IPS DF 6.9 (cell line): ENCODE measurements around the gene PNMA8C.

Source experiments
- DNase-seq: peaks from one replicate; pipeline ENCODE4 v3.0.0-alpha.2; 2013; ENCODE audit warnings: low read depth, low spot score
- H3K27ac ChIP-seq: one replicate; pipeline ENCODE4 v1.5.1; 2013; ENCODE audit warnings: low read length, control low read depth
- H3K27me3 ChIP-seq: 2 replicates; pipeline ENCODE4 v1.6.1; 2013; ENCODE audit warnings: mild to moderate bottlenecking, low read length; ENCODE audit not compliant: control insufficient read depth, insufficient read depth
- H3K36me3 ChIP-seq: 2 replicates; pipeline ENCODE4 v1.6.1; 2013; ENCODE audit warnings: low read length; ENCODE audit not compliant: control insufficient read depth, insufficient read depth
- H3K4me1 ChIP-seq: 2 replicates; pipeline ENCODE4 v1.6.1; 2013; ENCODE audit warnings: low read length; ENCODE audit not compliant: control insufficient read depth, insufficient read depth
- H3K4me3 ChIP-seq: 2 replicates; pipeline ENCODE4 v1.5.1; 2013; ENCODE audit warnings: mild to moderate bottlenecking, low read length
- H3K9me3 ChIP-seq: 2 replicates; pipeline ENCODE4 v1.6.1; 2013; ENCODE audit warnings: low read length, inconsistent platforms; ENCODE audit not compliant: control insufficient read depth, insufficient read depth
- WGBS: extraction: QIAGEN DNeasy Blood & Tissue Kit; methylation state at CpG from one replicate; pipeline ENCODE4 v1.1.7; 2013; ENCODE audit warnings: mixed read lengths, missing lambda C conversion rate; ENCODE audit not compliant: insufficient read length, insufficient coverage; 5-methylcytosine and 5-hydroxymethylcytosine counted together

The PNMA8C gene

DNA sequence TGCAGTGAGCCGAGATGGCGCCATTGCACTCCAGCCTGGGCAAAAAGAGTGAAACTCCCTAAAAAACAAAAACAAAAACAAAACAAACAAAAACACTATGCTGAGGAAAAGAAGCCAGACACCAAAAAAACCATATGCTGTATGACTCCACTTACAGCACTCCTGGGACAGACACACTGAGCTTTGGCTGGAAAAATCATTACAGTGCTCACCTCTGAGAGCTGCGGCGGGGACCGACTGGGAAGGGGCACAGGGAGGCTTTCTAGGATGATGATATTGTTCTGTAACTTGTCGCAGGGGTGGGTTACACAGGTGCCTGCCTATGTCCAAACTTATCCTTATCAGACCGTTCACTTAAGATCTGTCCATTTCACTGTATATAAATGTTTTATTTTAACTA, 34.8 kb upstream of the PNMA8C start:
- no peak for DNase-seq
- peaks cover 4% of the 10 kb centered on the region; the same call in 1 of the 2 replicates for H3K36me3 ChIP-seq
- H3K4me1 ChIP-seq, result no peaks in the 10 kb centered on the region
- no peaks in the 10 kb centered on the region for H3K9me3 ChIP-seq
- no peak overlapping the region for H3K4me3 ChIP-seq
- H3K27ac ChIP-seq, result no peak overlapping the region
- WGBS, result no CpG with 5 or more reads among the region's 7 CpGs
- H3K27me3 ChIP-seq, result no peaks in the 10 kb centered on the region

DNA sequence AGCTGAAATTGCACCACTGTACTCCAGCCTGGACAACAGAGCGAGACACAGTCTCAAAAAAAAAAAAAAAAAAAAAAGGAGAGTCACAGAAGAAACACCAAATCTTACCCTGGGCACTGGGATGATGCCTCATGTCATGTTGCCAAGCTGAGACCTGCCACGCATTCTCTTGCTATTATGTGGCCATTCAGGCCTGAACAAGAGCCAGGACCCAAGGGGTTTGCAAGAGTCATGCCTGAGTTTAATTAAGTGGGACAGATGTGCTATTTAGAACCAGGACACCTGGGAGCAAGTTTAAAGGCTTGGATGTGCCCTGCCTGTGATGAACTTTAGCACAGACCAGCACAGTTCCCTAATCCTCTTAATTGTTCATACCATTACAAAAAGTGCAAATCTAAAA, 32.8 kb upstream of the PNMA8C start:
- WGBS, result no CpG with 5 or more reads among the region's 2 CpGs
- H3K27me3 ChIP-seq, result no peaks in the 10 kb centered on the region
- no peak for DNase-seq
- H3K4me1 ChIP-seq, result no peaks in the 10 kb centered on the region
- no peaks in the 10 kb centered on the region for H3K9me3 ChIP-seq
- H3K4me3 ChIP-seq, result no peak overlapping the region
- no peaks in the 10 kb centered on the region for H3K36me3 ChIP-seq
- H3K27ac ChIP-seq, result no peak overlapping the region

GRCh38 chr19:46460981-46461380, 32.2 kb upstream of the PNMA8C start:
- no peak for DNase-seq
- H3K9me3 ChIP-seq, result no peaks in the 10 kb centered on the region
- no peak overlapping the region for H3K4me3 ChIP-seq
- no CpG with 5 or more reads among the region's 1 CpG for WGBS
- H3K27ac ChIP-seq, result no peak overlapping the region
- H3K4me1 ChIP-seq, result no peaks in the 10 kb centered on the region
- H3K36me3 ChIP-seq, result no peaks in the 10 kb centered on the region
- no peaks in the 10 kb centered on the region for H3K27me3 ChIP-seq

DNA sequence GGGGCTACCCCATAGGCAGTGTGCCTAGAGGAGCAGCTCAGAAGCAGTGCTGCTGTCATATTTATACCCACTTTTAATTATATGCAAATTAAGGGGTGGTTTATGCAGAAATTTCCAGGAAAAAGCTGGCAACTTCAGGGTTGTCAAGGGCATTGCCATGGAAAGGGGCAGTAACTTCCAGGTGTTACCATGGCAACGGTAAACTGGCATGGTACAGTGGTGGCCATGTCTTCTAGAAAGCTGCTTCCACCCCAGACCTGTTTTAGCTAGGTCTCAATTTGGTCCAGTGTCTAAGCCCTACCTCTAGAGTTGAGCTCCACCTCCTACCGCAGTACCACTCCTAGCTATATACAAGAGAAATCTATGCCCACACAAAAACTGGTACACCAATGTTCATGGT, 31.3 kb upstream of the PNMA8C start:
- Histone ChIP-seq H3K36me3 (no peaks in the 10 kb centered on the region), H3K27me3 (no peaks in the 10 kb centered on the region), H3K4me1 (no peaks in the 10 kb centered on the region), H3K4me3 (no peak overlapping the region), H3K27ac (no peak overlapping the region), H3K9me3 (no peaks in the 10 kb centered on the region)
- no CpG with 5 or more reads among the region's 2 CpGs for WGBS
- DNase-seq, result no peak

- Histone ChIP-seq H3K36me3 (no peaks in the 10 kb centered on the region), H3K27ac (no peak overlapping the region), H3K27me3 (no peaks in the 10 kb centered on the region), H3K4me1 (no peaks in the 10 kb centered on the region), H3K4me3 (no peak overlapping the region), H3K9me3 (no peaks in the 10 kb centered on the region)
- no peak for DNase-seq
- WGBS, result no CpG with 5 or more reads among the region's 5 CpGs
Measured at GRCh38 chr19:46456930-46457329, 28.2 kb upstream of the PNMA8C start.

DNA sequence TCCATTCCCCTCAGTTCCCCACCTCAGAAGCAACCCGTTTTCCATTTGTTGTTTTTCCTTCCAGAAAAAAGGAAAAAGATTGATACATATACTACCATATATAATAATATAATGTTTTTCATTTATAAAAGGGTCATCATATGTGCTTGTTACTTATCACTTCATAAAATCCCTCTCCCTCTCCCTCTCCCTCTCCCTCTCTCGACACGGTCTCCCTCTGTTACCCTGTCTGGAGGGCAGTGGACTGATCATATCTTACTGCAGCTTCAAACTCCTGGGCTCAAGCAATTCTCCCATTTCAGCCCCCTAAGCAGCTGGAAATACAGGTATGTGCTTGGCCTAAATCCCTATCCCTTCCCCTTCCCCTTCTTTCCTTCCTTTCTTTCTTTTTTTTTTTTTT, 25.5 kb upstream of the PNMA8C start:
- Histone ChIP-seq H3K4me3 (no peak overlapping the region), H3K9me3 (no peaks in the 10 kb centered on the region), H3K27ac (no peak overlapping the region), H3K36me3 (no peaks in the 10 kb centered on the region), H3K4me1 (no peaks in the 10 kb centered on the region), H3K27me3 (no peaks in the 10 kb centered on the region)
- no peak for DNase-seq
- no CpG with 5 or more reads among the region's 3 CpGs for WGBS

GRCh38 chr19:46453661-46454060, 24.9 kb upstream of the PNMA8C start:
- no peak overlapping the region for H3K4me3 ChIP-seq
- H3K4me1 ChIP-seq, result no peaks in the 10 kb centered on the region
- DNase-seq, result no peak
- H3K9me3 ChIP-seq, result no peaks in the 10 kb centered on the region
- H3K27ac ChIP-seq, result no peak overlapping the region
- H3K27me3 ChIP-seq, result no peaks in the 10 kb centered on the region
- H3K36me3 ChIP-seq, result no peaks in the 10 kb centered on the region
- no CpG with 5 or more reads among the region's 6 CpGs for WGBS

DNA sequence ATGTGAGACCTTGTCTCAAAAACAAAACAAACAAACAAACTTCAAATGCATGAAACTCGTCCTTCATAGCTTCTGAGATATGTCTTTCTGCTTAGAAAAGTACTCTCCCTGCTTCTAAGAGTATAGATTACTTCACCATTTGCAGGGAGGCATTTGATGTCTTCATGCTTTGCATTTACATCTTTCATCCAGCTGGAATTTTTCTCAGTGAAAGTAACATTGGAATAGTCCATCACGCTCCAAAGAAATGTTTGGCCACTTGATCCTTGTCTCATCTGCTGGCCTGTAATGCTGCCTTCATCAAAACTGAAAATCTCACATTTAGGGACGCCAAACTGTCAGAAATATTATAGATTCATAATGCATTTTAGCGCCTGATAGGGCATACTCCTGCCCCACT, 23.4 kb upstream of the PNMA8C start:
- Histone ChIP-seq H3K9me3 (no peaks in the 10 kb centered on the region), H3K27ac (no peak overlapping the region), H3K27me3 (no peaks in the 10 kb centered on the region), H3K4me1 (no peaks in the 10 kb centered on the region), H3K36me3 (no peaks in the 10 kb centered on the region), H3K4me3 (no peak overlapping the region)
- WGBS, result no CpG with 5 or more reads among the region's 4 CpGs
- DNase-seq, result no peak

DNA sequence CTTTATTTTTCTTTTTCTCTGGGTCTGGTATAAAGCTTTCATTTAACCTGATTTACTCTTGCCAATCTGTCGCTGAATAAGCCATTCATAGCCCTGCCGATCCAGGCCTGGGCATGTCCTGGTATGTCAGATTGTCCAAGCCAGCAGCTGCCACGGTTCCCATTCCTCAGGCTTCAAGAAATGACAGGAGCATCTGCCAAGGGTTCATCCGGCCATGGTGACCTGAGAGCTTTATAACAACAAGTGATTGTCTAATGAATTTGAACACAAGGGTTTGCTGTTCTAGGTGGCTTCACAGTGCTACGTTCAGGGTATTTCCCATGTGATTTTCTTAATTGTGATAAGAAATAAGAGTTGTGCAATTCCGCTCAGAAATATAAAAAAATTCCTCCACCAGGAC, 22.6 kb upstream of the PNMA8C start:
- Histone ChIP-seq H3K9me3 (no peaks in the 10 kb centered on the region), H3K4me1 (no peaks in the 10 kb centered on the region), H3K27me3 (no peaks in the 10 kb centered on the region), H3K4me3 (no peak overlapping the region), H3K36me3 (no peaks in the 10 kb centered on the region), H3K27ac (no peak overlapping the region)
- no CpG with 5 or more reads among the region's 6 CpGs for WGBS
- no peak for DNase-seq

DNA sequence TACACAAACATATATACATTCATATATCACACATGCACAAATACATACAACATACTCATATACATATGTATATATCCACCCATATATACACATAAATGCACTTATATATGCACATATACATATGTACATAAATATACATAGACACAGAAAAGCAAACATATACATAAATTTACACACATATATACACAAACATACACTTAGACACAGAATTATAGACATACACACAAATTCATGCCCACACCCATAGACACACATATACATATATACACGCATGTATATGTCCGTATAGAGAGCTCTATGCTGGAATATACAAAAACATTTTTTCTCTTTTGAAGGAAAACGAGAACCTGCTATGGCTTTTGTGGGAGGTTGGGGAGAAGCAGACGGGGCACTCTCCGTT, 22.0 kb upstream of the PNMA8C start:
- no CpG with 5 or more reads among the region's 5 CpGs for WGBS
- Histone ChIP-seq H3K27ac (no peak overlapping the region), H3K9me3 (no peaks in the 10 kb centered on the region), H3K27me3 (no peaks in the 10 kb centered on the region), H3K4me3 (no peak overlapping the region), H3K36me3 (no peaks in the 10 kb centered on the region), H3K4me1 (no peaks in the 10 kb centered on the region)
- no peak for DNase-seq

GRCh38 chr19:46449228-46449627, 20.5 kb upstream of the PNMA8C start:
- WGBS, result no CpG with 5 or more reads among the region's 7 CpGs
- Histone ChIP-seq H3K27ac (no peak overlapping the region), H3K9me3 (no peaks in the 10 kb centered on the region), H3K36me3 (no peaks in the 10 kb centered on the region), H3K4me1 (no peaks in the 10 kb centered on the region), H3K27me3 (no peaks in the 10 kb centered on the region), H3K4me3 (no peak overlapping the region)
- DNase-seq, result no peak
